ENCODE results near the gene OBP2A. TPM values are rescaled to one million over a fixed set of nuclear protein-coding genes. Genes with fewer than 3 reads are reported as not detected.

OBP2A gene
- total RNA-seq, 1 experiment from 2014 or later: not detected

DNA sequence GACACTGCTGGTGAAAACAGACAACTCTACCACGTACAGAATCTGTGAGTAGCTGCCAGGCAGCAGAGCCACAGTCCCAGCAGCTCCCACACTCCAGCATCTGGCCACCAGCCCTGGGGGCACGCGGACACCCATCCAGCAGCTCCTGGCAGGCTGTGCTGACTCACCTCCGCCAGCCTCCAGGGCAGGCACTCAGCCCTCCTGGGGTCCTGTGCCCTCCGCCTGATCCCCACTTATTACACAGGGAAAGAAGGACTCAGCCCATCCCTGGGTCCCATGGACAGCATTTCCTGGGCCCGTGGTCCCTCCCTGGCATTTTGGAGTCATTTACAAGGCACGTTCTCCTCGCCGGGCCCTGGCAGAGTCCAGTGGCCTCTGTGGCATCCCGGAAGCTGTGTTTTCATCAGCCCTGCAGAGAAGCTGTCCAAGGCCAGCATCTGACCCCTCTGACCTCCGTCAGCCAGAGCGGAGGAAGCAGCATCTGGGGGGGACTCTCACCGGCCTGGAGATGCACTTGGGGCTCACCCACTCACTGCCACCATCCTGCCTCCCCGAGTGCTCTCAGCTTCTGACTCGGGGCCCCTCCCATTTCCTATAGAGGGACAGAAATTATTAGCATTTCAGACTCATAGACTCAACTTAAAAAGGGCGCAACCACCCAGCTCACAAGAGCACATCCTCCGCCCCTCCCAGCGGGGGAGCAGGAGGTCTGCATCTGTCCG, 37.2 kb downstream of the OBP2A start:
- Histone ChIP-seq H3K4me1 (ENCODE audit: control insufficient read depth in 1 of 2, insufficient read depth in 2 of 2, low read length in 2 of 2) (no peaks in the 10 kb centered on the region), H4K20me1 (ENCODE audit: insufficient read depth) (no peaks in the 10 kb centered on the region), H3K27me3 (ENCODE audit: insufficient read depth, low read length) (peaks cover 6% of the 10 kb centered on the region; the same call in 1 of the 2 replicates), H3K9me2 (ENCODE audit: insufficient read depth) (no peaks in the 10 kb centered on the region), H3K27ac (ENCODE audit: low read depth, low read length) (no peak overlapping the region), H3K36me3 (ENCODE audit: control insufficient read depth in 1 of 2, insufficient read depth in 2 of 2, low read length in 2 of 2) (no peaks in the 10 kb centered on the region), H3K4me3 (replicated peaks in 1 of 2; ENCODE audit: low read depth in 1 of 2, low read length in 2 of 2) (no peak overlapping the region), H2AFZ (ENCODE audit: low read depth, low read length, poor library complexity, severe bottlenecking) (no peak overlapping the region), H3K79me2 (ENCODE audit: insufficient read depth, low read length) (no peaks in the 10 kb centered on the region), H3K4me2 (ENCODE audit: low read length) (no peak overlapping the region), H3K9me3 (ENCODE audit: control insufficient read depth in 1 of 2, insufficient read depth in 1 of 2, low read depth in 1 of 2, low read length in 2 of 2) (no peaks in the 10 kb centered on the region), H3K9ac (ENCODE audit: low read length) (no peak overlapping the region)
- intact Hi-C loops (cut with micrococcal nuclease): no loop called here
- TF ChIP-seq SRF (IDR thresholded peaks at IDR 0.05; ENCODE audit: low read depth) (no peak), POLR2A (IDR thresholded peaks at IDR 0.05; ENCODE audit: borderline replicate concordance, extremely low read depth, insufficient read depth, insufficient read length) (no peak), SP1 (IDR thresholded peaks at IDR 0.05; ENCODE audit: low read depth) (no peak), ZFX (IDR thresholded peaks at IDR 0.05) (no peak), EGR1 (IDR thresholded peaks at IDR 0.05; ENCODE audit: low read depth) (no peak), ELF1 (IDR thresholded peaks at IDR 0.05; ENCODE audit: borderline replicate concordance, low read depth) (no peak)
- TF ChIP-seq, protein P1, sequence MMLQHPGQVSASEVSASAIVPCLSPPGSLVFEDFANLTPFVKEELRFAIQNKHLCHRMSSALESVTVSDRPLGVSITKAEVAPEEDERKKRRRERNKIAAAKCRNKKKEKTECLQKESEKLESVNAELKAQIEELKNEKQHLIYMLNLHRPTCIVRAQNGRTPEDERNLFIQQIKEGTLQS (IDR thresholded peaks at IDR 0.05): no peak
- TF ChIP-seq, protein P2, sequence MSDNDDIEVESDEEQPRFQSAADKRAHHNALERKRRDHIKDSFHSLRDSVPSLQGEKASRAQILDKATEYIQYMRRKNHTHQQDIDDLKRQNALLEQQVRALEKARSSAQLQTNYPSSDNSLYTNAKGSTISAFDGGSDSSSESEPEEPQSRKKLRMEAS (IDR thresholded peaks at IDR 0.05): no peak
- TF ChIP-seq, protein P3, sequence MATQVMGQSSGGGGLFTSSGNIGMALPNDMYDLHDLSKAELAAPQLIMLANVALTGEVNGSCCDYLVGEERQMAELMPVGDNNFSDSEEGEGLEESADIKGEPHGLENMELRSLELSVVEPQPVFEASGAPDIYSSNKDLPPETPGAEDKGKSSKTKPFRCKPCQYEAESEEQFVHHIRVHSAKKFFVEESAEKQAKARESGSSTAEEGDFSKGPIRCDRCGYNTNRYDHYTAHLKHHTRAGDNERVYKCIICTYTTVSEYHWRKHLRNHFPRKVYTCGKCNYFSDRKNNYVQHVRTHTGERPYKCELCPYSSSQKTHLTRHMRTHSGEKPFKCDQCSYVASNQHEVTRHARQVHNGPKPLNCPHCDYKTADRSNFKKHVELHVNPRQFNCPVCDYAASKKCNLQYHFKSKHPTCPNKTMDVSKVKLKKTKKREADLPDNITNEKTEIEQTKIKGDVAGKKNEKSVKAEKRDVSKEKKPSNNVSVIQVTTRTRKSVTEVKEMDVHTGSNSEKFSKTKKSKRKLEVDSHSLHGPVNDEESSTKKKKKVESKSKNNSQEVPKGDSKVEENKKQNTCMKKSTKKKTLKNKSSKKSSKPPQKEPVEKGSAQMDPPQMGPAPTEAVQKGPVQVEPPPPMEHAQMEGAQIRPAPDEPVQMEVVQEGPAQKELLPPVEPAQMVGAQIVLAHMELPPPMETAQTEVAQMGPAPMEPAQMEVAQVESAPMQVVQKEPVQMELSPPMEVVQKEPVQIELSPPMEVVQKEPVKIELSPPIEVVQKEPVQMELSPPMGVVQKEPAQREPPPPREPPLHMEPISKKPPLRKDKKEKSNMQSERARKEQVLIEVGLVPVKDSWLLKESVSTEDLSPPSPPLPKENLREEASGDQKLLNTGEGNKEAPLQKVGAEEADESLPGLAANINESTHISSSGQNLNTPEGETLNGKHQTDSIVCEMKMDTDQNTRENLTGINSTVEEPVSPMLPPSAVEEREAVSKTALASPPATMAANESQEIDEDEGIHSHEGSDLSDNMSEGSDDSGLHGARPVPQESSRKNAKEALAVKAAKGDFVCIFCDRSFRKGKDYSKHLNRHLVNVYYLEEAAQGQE (IDR thresholded peaks at IDR 0.05; ENCODE audit: low read depth): no peak
- POLR2A ChIA-PET: no interaction called here
- RAD21 ChIA-PET (ENCODE audit: low non-redundant PET in 1 of 2, low total read pairs in 2 of 2, uncharacterized antibody in 2 of 2, unreplicated experiment in 2 of 2): no interaction called here
- DNase-seq (ENCODE audit: low read depth, low spot score): no peak
- BruUV-seq (replicated peaks): no TSS peak
- CTCF ChIA-PET: no interaction called here
- ATAC-seq: no peak
